HG02870 (cell line): Measurements from ENCODE around the gene UBE2I.
"Not testable (repeated sequence)": the region's sequence is repeated elsewhere in the genome, so short reads cannot be mapped to it uniquely, and the experiment has no call there.

Experiments
- ATAC-seq: cut with Tn5 transposase; IDR thresholded peaks from one replicate; pipeline ENCODE4 v1.9.1; 2021; ENCODE audit warnings: mild to moderate bottlenecking, moderate library complexity; ENCODE audit not compliant: unreplicated experiment

The UBE2I gene

GRCh38 chr16:1292208-1292607 is 17.2 kb upstream of the UBE2I start:
- not testable (repeated sequence) for ATAC-seq

- not testable (repeated sequence) for ATAC-seq
Measured at GRCh38 chr16:1292808-1293207, 16.6 kb upstream of the UBE2I start.

- ATAC-seq: no peak
Measured at GRCh38 chr16:1293921-1294656, 15.3 kb upstream of the UBE2I start.

- no peak for ATAC-seq
Measured at GRCh38 chr16:1295465-1295864, 14.0 kb upstream of the UBE2I start.

GRCh38 chr16:1296688-1297017 is 12.8 kb upstream of the UBE2I start:
- not testable (repeated sequence) for ATAC-seq

- ATAC-seq: no peak
Measured at GRCh38 chr16:1297018-1297696, 12.3 kb upstream of the UBE2I start.

- no peak for ATAC-seq
Measured at GRCh38 chr16:1298406-1298805, 11.0 kb upstream of the UBE2I start.

- ATAC-seq: no peak
Measured at GRCh38 chr16:1299012-1299867, 10.2 kb upstream of the UBE2I start.

GRCh38 chr16:1299868-1300203 is 9.6 kb upstream of the UBE2I start:
- no peak for ATAC-seq

GRCh38 chr16:1300664-1301476 is 8.6 kb upstream of the UBE2I start:
- ATAC-seq: no peak

GRCh38 chr16:1301562-1301961 is 7.9 kb upstream of the UBE2I start:
- no peak for ATAC-seq

- no peak for ATAC-seq
Measured at GRCh38 chr16:1305823-1306222, 3.6 kb upstream of the UBE2I start.

GRCh38 chr16:1306334-1306733 is 3.1 kb upstream of the UBE2I start:
- no peak for ATAC-seq

GRCh38 chr16:1308036-1308976 is 1.1 kb upstream of the UBE2I start:
- no peak for ATAC-seq

- no peak for ATAC-seq
Measured at GRCh38 chr16:1309888-1310831, 724 bp downstream of the UBE2I start.

GRCh38 chr16:1310832-1311200 is 1.4 kb downstream of the UBE2I start:
- no peak for ATAC-seq

- ATAC-seq: no peak
Measured at GRCh38 chr16:1311212-1311737, 1.8 kb downstream of the UBE2I start.

- ATAC-seq: no peak
Measured at GRCh38 chr16:1311738-1312466, 2.5 kb downstream of the UBE2I start.
